WTC11 (cell line): ENCODE data around the gene ZBTB16. TPM values are rescaled to one million over a fixed set of nuclear protein-coding genes. Genes with fewer than 3 reads are reported as not detected.
A peak's percentile ranks its signal among the peaks of the same experiment; 100 is the strongest.

Experiments
- ATAC-seq: fragments of 200-7000 bp; cut with Tn5 transposase; 2 replicates; pipeline ENCODE4 v1.10.0; 2021; ENCODE audit warnings: mild to moderate bottlenecking, moderate library complexity
- CTCF ChIA-PET: fragments of 300-600 bp; sonication (Branson Sonifier 250); formaldehyde crosslinking; loops from one replicate; lab custom pipeline; 2021; ENCODE audit warnings: antibody characterized with exemption; lab: Charles Lee
- POLR2A ChIA-PET: fragments of 350-600 bp; sonication (Branson Sonifier 250); formaldehyde crosslinking; loops from one replicate; lab custom pipeline; 2021; ENCODE audit warnings: antibody characterized with exemption; lab: Charles Lee
- DNase-seq: peaks from one replicate; pipeline ENCODE4 v3.0.0; 2021; ENCODE audit warnings: low spot score
- H3K27ac Mint-ChIP-seq: 2 replicates; pipeline ENCODE4 v1.8.0; 2021; ENCODE audit warnings: mixed read lengths
- H3K27me3 Mint-ChIP-seq: 2 replicates; pipeline ENCODE4 v1.8.0; 2021; ENCODE audit warnings: low read depth, mild to moderate bottlenecking, moderate library complexity, mixed read lengths
- H3K36me3 Mint-ChIP-seq: 2 replicates; pipeline ENCODE4 v1.8.0; 2021; ENCODE audit warnings: mixed read lengths
- H3K4me1 Mint-ChIP-seq: 2 replicates; pipeline ENCODE4 v1.8.0; 2022; ENCODE audit warnings: mixed read lengths
- H3K4me3 Mint-ChIP-seq: 2 replicates; pipeline ENCODE4 v1.8.0; 2021; ENCODE audit warnings: mild to moderate bottlenecking, moderate library complexity, mixed read lengths
- H3K9me3 Mint-ChIP-seq: 2 replicates; pipeline ENCODE4 v1.8.0; 2021; ENCODE audit warnings: mixed read lengths
- ATF1 ChIP-seq: sonication (generic); formaldehyde crosslinking; IDR thresholded peaks from 2 replicates; pipeline ENCODE4 v1.8.1; 2023; ENCODE audit warnings: mild to moderate bottlenecking, moderate library complexity, missing genetic modification reagents
- EMX1 ChIP-seq: fragments of 250-450 bp; sonication (Bioruptor Pico); IDR thresholded peaks from 2 replicates; pipeline ENCODE4 v1.8.0; 2021; ENCODE audit warnings: mild to moderate bottlenecking
- ETV6 ChIP-seq: sonication (generic); formaldehyde crosslinking; IDR thresholded peaks from 2 replicates; pipeline ENCODE4 v1.8.1; 2022; ENCODE audit warnings: mild to moderate bottlenecking, missing genetic modification reagents
- JAZF1 ChIP-seq: fragments of 250-450 bp; sonication (Bioruptor Pico); IDR thresholded peaks from 2 replicates; pipeline ENCODE4 v1.9.0; 2021; ENCODE audit warnings: moderate library complexity, mild to moderate bottlenecking, inconsistent platforms
- MXD4 ChIP-seq: fragments of 250-450 bp; sonication (Bioruptor Pico); IDR thresholded peaks from 2 replicates; pipeline ENCODE4 v1.8.0; 2021; ENCODE audit warnings: mild to moderate bottlenecking, moderate library complexity, borderline replicate concordance
- NR1H2 ChIP-seq: sonication (generic); formaldehyde crosslinking; IDR thresholded peaks from 2 replicates; pipeline ENCODE4 v1.9.0; 2021; ENCODE audit warnings: mild to moderate bottlenecking, moderate library complexity, missing genetic modification reagents
- NR3C1 ChIP-seq: sonication (generic); formaldehyde crosslinking; conservative IDR thresholded peaks from 2 replicates; pipeline ENCODE4 v1.8.1; 2023; ENCODE audit warnings: low read depth, mild to moderate bottlenecking, missing genetic modification reagents
- SMAD3 ChIP-seq: sonication (generic); formaldehyde crosslinking; IDR thresholded peaks from 2 replicates; pipeline ENCODE4 v1.8.0; 2022; ENCODE audit warnings: missing genetic modification reagents, mild to moderate bottlenecking, borderline replicate concordance
- ZNF121 ChIP-seq: sonication (generic); formaldehyde crosslinking; IDR thresholded peaks from 2 replicates; pipeline ENCODE4 v1.8.0; 2023; ENCODE audit warnings: missing genetic modification reagents
- ZNF219 ChIP-seq: sonication (generic); formaldehyde crosslinking; IDR thresholded peaks from 2 replicates; pipeline ENCODE4 v1.8.0; 2023; ENCODE audit warnings: missing genetic modification reagents, mild to moderate bottlenecking, borderline replicate concordance
- ZNF423 ChIP-seq: fragments of 250-450 bp; sonication (Bioruptor Pico); IDR thresholded peaks from 2 replicates; pipeline ENCODE4 v2.1.2; 2022; ENCODE audit warnings: mild to moderate bottlenecking, moderate library complexity
- total RNA-seq: library from RNA; stranded (reverse); gene quantifications from 3 replicates; pipeline ENCODE4 v1.2.3, GENCODE V29; 2021
- TF ChIP-seq, protein P1 (sequence below): fragments of 200-600 bp; IDR thresholded peaks from 2 replicates; pipeline ENCODE4 v1.8.0; 2022; ENCODE audit warnings: antibody characterized with exemption
- TF ChIP-seq, protein P2 (sequence below): sonication (generic); formaldehyde crosslinking; IDR thresholded peaks from 2 replicates; pipeline ENCODE4 v1.8.1; 2023; ENCODE audit warnings: mild to moderate bottlenecking, missing genetic modification reagents
- TF ChIP-seq, protein P3 (sequence below): fragments of 250-450 bp; sonication (Bioruptor Pico); conservative IDR thresholded peaks from 2 replicates; pipeline ENCODE4 v1.9.0; 2021; ENCODE audit warnings: mild to moderate bottlenecking
- TF ChIP-seq, protein P4 (sequence below): sonication (generic); formaldehyde crosslinking; conservative IDR thresholded peaks from 2 replicates; pipeline ENCODE4 v1.8.1; 2023; ENCODE audit warnings: mild to moderate bottlenecking, low read depth, missing genetic modification reagents, moderate library complexity
- TF ChIP-seq, protein P5 (sequence below): sonication (generic); formaldehyde crosslinking; IDR thresholded peaks from 2 replicates; pipeline ENCODE4 v1.8.0; 2022; ENCODE audit warnings: mild to moderate bottlenecking, missing genetic modification reagents

Gene ZBTB16
- total RNA-seq, 1 experiment from 2014 or later, result 0.57 TPM

DNA sequence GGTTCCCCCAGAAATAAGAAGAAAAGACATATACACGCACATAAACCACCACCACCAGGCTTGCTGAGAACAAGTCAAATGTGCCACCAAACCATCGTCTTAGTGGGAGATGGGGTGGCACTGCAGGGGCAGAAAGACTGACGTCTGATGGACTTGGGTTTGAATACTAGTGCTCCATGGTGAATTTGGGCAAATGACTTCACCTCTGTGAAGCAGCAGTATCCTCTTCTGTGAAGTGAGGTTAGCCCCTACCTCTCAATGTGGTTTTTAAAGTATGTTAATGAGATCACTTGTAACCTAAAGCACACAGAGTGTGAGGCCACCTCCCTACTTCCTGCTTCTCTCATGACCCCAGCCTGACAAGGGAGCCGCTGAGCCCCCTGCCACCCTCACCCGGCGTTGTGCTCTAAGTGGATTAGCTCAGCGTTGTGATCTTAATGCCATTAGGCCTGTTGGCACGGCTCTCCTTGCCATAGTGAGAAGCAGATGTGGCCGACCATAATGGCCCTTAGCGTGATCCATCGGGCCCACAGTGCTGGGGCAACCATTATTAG lies 14.4 kb downstream of the ZBTB16 start:
- ChIA-PET POLR2A (interaction anchor here (0.6 kb wide), 1 partner anchor 348 kb away, joined by 4 read pairs; no protein-coding TSS in a partner anchor), CTCF (interaction anchor here (1.2 to 2.8 kb wide), 4 partner anchors 9 to 178 kb away, joined by 3 to 7 read pairs (median 6); partner anchors contain the start of gene ZBTB16)
- Mint-ChIP-seq H3K36me3 (no peaks in the 10 kb centered on the region), H3K4me1 (peaks cover 43% of the 10 kb centered on the region), H3K27me3 (peaks cover 49% of the 10 kb centered on the region), H3K27ac (no peak overlapping the region), H3K9me3 (no peaks in the 10 kb centered on the region), H3K4me3 (no peak overlapping the region)
- DNase-seq (no peak), ATAC-seq (peak; percentile 70)
- no peak for TF ChIP-seq ZNF219 (CRISPR knock-in tag)
- no peak for TF ChIP-seq ZNF423 (CRISPR knock-in tag)
- TF ChIP-seq, protein P1, sequence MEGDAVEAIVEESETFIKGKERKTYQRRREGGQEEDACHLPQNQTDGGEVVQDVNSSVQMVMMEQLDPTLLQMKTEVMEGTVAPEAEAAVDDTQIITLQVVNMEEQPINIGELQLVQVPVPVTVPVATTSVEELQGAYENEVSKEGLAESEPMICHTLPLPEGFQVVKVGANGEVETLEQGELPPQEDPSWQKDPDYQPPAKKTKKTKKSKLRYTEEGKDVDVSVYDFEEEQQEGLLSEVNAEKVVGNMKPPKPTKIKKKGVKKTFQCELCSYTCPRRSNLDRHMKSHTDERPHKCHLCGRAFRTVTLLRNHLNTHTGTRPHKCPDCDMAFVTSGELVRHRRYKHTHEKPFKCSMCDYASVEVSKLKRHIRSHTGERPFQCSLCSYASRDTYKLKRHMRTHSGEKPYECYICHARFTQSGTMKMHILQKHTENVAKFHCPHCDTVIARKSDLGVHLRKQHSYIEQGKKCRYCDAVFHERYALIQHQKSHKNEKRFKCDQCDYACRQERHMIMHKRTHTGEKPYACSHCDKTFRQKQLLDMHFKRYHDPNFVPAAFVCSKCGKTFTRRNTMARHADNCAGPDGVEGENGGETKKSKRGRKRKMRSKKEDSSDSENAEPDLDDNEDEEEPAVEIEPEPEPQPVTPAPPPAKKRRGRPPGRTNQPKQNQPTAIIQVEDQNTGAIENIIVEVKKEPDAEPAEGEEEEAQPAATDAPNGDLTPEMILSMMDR, result no peak
- TF ChIP-seq, protein P2, sequence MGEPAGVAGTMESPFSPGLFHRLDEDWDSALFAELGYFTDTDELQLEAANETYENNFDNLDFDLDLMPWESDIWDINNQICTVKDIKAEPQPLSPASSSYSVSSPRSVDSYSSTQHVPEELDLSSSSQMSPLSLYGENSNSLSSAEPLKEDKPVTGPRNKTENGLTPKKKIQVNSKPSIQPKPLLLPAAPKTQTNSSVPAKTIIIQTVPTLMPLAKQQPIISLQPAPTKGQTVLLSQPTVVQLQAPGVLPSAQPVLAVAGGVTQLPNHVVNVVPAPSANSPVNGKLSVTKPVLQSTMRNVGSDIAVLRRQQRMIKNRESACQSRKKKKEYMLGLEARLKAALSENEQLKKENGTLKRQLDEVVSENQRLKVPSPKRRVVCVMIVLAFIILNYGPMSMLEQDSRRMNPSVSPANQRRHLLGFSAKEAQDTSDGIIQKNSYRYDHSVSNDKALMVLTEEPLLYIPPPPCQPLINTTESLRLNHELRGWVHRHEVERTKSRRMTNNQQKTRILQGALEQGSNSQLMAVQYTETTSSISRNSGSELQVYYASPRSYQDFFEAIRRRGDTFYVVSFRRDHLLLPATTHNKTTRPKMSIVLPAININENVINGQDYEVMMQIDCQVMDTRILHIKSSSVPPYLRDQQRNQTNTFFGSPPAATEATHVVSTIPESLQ (CRISPR knock-in tag), result no peak
- TF ChIP-seq ATF1 (CRISPR knock-in tag), result no peak
- TF ChIP-seq, protein P3, sequence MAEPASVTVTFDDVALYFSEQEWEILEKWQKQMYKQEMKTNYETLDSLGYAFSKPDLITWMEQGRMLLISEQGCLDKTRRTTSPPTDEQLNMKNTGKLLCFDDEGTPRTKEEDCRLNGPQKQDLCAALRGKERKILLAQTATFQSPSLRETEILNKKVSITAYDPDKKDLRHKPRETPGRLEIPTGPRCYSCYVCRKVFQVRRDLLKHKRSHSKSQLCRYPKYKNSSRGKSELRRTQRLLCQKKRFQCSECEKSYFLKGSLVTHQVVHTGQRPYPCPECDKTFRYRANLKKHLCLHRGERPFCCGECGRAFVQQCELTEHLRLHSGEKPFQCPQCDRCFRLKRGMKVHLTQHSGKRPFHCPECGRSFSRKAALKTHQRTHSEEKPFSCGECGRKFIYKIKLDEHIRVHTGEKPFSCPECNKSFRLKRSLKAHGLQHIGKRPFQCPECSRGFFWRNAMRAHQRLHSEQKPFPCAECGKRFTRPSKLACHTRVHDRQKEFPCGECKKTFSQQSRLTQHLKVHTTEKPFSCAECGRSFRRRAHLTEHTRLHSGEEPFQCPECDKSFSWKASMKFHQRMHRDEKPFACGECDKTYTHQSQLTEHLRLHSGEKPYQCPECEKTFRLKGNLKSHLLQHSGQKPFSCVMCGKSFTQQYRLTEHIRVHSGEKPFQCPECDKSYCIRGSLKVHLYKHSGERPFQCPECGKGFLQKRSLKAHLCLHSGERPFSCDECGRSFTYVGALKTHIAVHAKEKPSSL (CRISPR knock-in tag), result no peak
- no peak for TF ChIP-seq EMX1 (CRISPR knock-in tag)
- TF ChIP-seq JAZF1, result no peak
- TF ChIP-seq, protein P4, sequence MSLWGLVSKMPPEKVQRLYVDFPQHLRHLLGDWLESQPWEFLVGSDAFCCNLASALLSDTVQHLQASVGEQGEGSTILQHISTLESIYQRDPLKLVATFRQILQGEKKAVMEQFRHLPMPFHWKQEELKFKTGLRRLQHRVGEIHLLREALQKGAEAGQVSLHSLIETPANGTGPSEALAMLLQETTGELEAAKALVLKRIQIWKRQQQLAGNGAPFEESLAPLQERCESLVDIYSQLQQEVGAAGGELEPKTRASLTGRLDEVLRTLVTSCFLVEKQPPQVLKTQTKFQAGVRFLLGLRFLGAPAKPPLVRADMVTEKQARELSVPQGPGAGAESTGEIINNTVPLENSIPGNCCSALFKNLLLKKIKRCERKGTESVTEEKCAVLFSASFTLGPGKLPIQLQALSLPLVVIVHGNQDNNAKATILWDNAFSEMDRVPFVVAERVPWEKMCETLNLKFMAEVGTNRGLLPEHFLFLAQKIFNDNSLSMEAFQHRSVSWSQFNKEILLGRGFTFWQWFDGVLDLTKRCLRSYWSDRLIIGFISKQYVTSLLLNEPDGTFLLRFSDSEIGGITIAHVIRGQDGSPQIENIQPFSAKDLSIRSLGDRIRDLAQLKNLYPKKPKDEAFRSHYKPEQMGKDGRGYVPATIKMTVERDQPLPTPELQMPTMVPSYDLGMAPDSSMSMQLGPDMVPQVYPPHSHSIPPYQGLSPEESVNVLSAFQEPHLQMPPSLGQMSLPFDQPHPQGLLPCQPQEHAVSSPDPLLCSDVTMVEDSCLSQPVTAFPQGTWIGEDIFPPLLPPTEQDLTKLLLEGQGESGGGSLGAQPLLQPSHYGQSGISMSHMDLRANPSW (CRISPR knock-in tag), result no peak

DNA sequence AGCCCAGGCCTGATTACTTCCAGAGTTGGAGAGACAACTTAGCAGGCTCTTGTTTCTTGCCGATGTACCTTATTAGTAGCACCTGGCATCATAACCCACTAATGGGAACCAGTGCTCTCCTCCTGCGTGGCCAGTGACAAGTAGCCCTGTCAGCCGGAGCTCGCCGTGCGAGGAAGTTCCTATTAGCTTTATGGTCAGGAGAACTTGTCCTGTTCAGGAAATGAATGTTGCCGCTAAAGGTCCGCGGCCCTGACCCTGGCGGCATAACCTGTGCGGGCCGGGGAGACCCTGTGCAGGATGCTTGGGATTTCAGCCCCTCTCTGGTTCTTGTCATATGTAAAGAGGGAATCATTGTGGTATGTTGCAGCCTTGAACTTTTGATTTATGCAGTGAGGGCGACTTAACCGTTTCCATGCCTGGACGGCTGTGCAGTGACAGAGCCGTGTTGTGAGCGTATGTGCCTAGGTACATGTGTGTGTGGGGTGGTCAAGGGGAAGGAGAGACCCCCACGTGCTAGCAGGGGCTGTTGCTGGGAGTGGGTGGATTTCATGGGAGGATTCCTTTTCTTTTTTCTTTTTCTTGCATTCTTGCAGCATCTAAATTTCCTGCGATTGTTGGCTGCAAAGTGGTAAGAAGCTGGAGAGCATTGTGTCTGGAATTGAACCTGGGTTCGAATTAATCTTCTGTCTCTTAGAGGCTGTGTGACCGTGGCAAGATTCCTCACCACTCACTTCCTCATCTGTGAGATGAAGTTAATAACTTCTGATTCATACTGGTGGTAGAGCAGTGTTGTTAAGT lies 15.2 kb downstream of the ZBTB16 start:
- ChIA-PET POLR2A (no interaction called here), CTCF (interaction anchor here (1.2 to 2.8 kb wide), 4 partner anchors 9 to 179 kb away, joined by 3 to 7 read pairs (median 6); partner anchors contain the start of gene ZBTB16)
- Mint-ChIP-seq H3K4me1 (peaks cover 43% of the 10 kb centered on the region), H3K4me3 (no peak overlapping the region), H3K27me3 (peaks cover 52% of the 10 kb centered on the region), H3K36me3 (no peaks in the 10 kb centered on the region), H3K9me3 (no peaks in the 10 kb centered on the region), H3K27ac (no peak overlapping the region)
- no peak for DNase-seq
- TF ChIP-seq ZNF121, result no peak
- no peak for ATAC-seq

DNA sequence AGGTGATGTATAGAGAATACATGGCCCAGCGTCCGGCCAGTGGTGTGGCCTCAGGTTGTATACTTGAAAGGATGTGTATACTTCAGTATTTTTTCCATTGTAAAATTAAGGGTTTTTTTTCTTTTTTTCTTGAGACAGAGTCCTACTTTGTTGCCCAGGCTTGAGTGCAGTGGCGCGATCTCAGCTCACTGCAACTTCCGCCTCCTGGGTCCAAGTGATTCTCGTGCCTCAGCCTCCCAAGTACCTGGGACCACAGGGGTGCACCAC lies 15.8 kb downstream of the ZBTB16 start:
- Mint-ChIP-seq H3K27ac (no peak overlapping the region), H3K27me3 (peaks cover 56% of the 10 kb centered on the region), H3K4me1 (peaks cover 43% of the 10 kb centered on the region), H3K4me3 (no peak overlapping the region), H3K9me3 (no peaks in the 10 kb centered on the region), H3K36me3 (no peaks in the 10 kb centered on the region)
- POLR2A ChIA-PET, result no interaction called here
- no peak for TF ChIP-seq NR1H2 (CRISPR knock-in tag)
- TF ChIP-seq MXD4 (CRISPR knock-in tag), result no peak
- no peak for TF ChIP-seq ZNF121
- TF ChIP-seq JAZF1, result no peak
- TF ChIP-seq, protein P5, sequence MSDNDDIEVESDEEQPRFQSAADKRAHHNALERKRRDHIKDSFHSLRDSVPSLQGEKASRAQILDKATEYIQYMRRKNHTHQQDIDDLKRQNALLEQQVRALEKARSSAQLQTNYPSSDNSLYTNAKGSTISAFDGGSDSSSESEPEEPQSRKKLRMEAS (CRISPR knock-in tag), result no peak
- no peak for TF ChIP-seq NR3C1 (CRISPR knock-in tag)
- TF ChIP-seq ETV6 (CRISPR knock-in tag), result no peak
- no peak for TF ChIP-seq SMAD3 (CRISPR knock-in tag)
- CTCF ChIA-PET, result interaction anchor here (1.9 kb wide), 1 partner anchor 17 kb away, joined by 7 read pairs; the partner anchor contains the start of gene ZBTB16
- DNase-seq, result no peak
- ATAC-seq, result no peak
